ENCODE results near the gene TADA2A. TPM values are rescaled to one million over a fixed set of nuclear protein-coding genes. Genes with fewer than 3 reads are reported as not detected.

The TADA2A gene
- total RNA-seq, 1 donor = 15.5 TPM

GRCh38 chr17:37518826-37519225 lies 112.1 kb downstream of the TADA2A start:
- no peak overlapping the region for H3K4me3 ChIP-seq (ENCODE audit: low read depth, low read length)
- peak; percentile 22 for DNase-seq (ENCODE audit: low read depth)
- no peak for TF ChIP-seq CTCF (IDR thresholded peaks at IDR 0.05; ENCODE audit: insufficient read depth, low read depth, low read length)

- DNase-seq (ENCODE audit: low read depth) = peak; percentile 71
- TF ChIP-seq CTCF (IDR thresholded peaks at IDR 0.05; ENCODE audit: insufficient read depth, low read depth, low read length) = no peak
- no peak overlapping the region for H3K4me3 ChIP-seq (ENCODE audit: low read depth, low read length)
These were observed 112.7 kb downstream of the TADA2A start for GRCh38 chr17:37519251-37519985.

GRCh38 chr17:37520174-37520573 lies 113.5 kb downstream of the TADA2A start:
- no peak for DNase-seq (ENCODE audit: low read depth)

GRCh38 chr17:37521821-37522220 lies 115.1 kb downstream of the TADA2A start:
- no peak overlapping the region for H3K4me3 ChIP-seq (ENCODE audit: low read depth, low read length)
- TF ChIP-seq CTCF (IDR thresholded peaks at IDR 0.05; ENCODE audit: insufficient read depth, low read depth, low read length) = no peak
- no peak for DNase-seq (ENCODE audit: low read depth)

More at GRCh38 chr17:37520174-37520573, 113.5 kb downstream of the TADA2A start:
- TF ChIP-seq CTCF (IDR thresholded peaks at IDR 0.05; ENCODE audit: insufficient read depth, low read depth, low read length) = no peak
- H3K4me3 ChIP-seq (ENCODE audit: low read depth, low read length) = no peak overlapping the region

GRCh38 chr17:37523715-37524219 lies 117.1 kb downstream of the TADA2A start:
- no peak for TF ChIP-seq CTCF (IDR thresholded peaks at IDR 0.05; ENCODE audit: insufficient read depth, low read depth, low read length)
- no peak for DNase-seq (ENCODE audit: low read depth)
- H3K4me3 ChIP-seq (ENCODE audit: low read depth, low read length) = no peak overlapping the region

GRCh38 chr17:37527249-37527851 lies 120.7 kb downstream of the TADA2A start:
- TF ChIP-seq CTCF (IDR thresholded peaks at IDR 0.05; ENCODE audit: insufficient read depth, low read depth, low read length) = peak; percentile 84
- DNase-seq (ENCODE audit: low read depth) = peak; percentile 64
- H3K4me3 ChIP-seq (ENCODE audit: low read depth, low read length) = no peak overlapping the region

Other genes with a start within 250 kb of the TADA2A start
- not detected in 2 replicates for gene C17orf78, start 30.9 kb upstream of the TADA2A start, total RNA-seq
- gene ACACA, start 50 bp upstream of the TADA2A start, total RNA-seq = 70.2 and 89.4 TPM in 2 replicates
- gene DUSP14, start 83.0 kb downstream of the TADA2A start, total RNA-seq = 65.7 and 91.5 TPM in 2 replicates
- gene SYNRG, start 202.5 kb downstream of the TADA2A start, total RNA-seq = 16.1 and 22.5 TPM in 2 replicates
- 24.5 and 40.2 TPM in 2 replicates for gene DDX52, start 236.6 kb downstream of the TADA2A start, total RNA-seq